GM12891 (cell line): Measurements from ENCODE around the gene NRXN3.

Source experiments
- PAX5 ChIP-seq: IDR thresholded peaks from 2 replicates; pipeline ENCODE4 v1.6.1; 2011; ENCODE audit warnings: low read length, moderate library complexity, mild to moderate bottlenecking; ENCODE audit not compliant: insufficient read depth, severe bottlenecking
- POLR2A ChIP-seq: IDR thresholded peaks from 2 replicates; pipeline ENCODE4 v1.6.1; 2011; ENCODE audit warnings: low read depth, low read length, control low read depth
- POLR2AphosphoS5 ChIP-seq: IDR thresholded peaks from 2 replicates; pipeline ENCODE4 v1.6.1; 2011; ENCODE audit warnings: low read depth, low read length, control low read depth
- POU2F2 ChIP-seq: IDR thresholded peaks from 2 replicates; pipeline ENCODE4 v1.6.1; 2011; ENCODE audit warnings: low read depth, mild to moderate bottlenecking, control low read depth, low read length, moderate library complexity
- SPI1 ChIP-seq: IDR thresholded peaks from 2 replicates; pipeline ENCODE4 v1.6.1; 2011; ENCODE audit warnings: low read depth, low read length, control low read depth
- TAF1 ChIP-seq: IDR thresholded peaks from 2 replicates; pipeline ENCODE4 v1.6.1; 2011; ENCODE audit warnings: low read depth, low read length, control low read depth

DNA sequence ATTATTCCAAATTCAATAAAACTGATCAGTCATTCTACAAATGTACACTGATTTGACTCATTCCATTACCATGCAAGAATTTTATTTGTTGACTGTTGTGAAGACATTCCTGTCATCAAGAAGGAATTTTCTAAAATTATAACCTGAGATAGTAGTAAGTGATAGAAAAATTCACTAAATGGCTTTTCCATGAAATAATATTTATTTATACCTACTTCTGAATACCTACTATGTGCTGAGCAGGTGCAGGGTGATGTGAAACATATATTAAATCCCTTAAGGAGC is 841.7 kb downstream of the NRXN3 start:
- TF ChIP-seq POLR2A (no peak), SPI1 (no peak), POLR2AphosphoS5 (no peak), TAF1 (no peak), POU2F2 (no peak), PAX5 (no peak)
